Transverse colon (tissue), 4 donors: ENCODE results near the gene USP28. TPM values are rescaled to one million over a fixed set of nuclear protein-coding genes. Genes with fewer than 3 reads are reported as not detected.

Source experiments
- DNase-seq: peaks from one replicate; pipeline ENCODE4 v3.0.0-alpha.2; 2019
- H3K27ac ChIP-seq, 4 donors: fragments of 200-600 bp; sonication (generic); 2 replicates each; pipeline ENCODE4 v1.5.1; 2016 to 2018; ENCODE audit warnings: inconsistent platforms in 4 of 4
- H3K27me3 ChIP-seq: fragments of 200-600 bp; sonication (generic); 2 replicates; pipeline ENCODE4 v1.5.1; 2017; ENCODE audit warnings: inconsistent platforms
- H3K36me3 ChIP-seq, 4 donors: fragments of 200-600 bp; sonication (generic); 2 replicates each; pipeline ENCODE4 v1.5.1; 2017 to 2019; ENCODE audit warnings: inconsistent platforms in 4 of 4
- H3K4me1 ChIP-seq, 4 donors: fragments of 200-600 bp; sonication (generic); 2 replicates each; pipeline ENCODE4 v1.5.1; 2017 to 2020; ENCODE audit warnings: inconsistent platforms in 4 of 4
- H3K4me3 ChIP-seq, 4 donors: fragments of 200-600 bp; sonication (generic); 1 replicate in 1 of 4; 2 replicates in 3 of 4; pipeline versions ENCODE4 v1.5.1 to v1.6.1; 2017 to 2019; ENCODE audit warnings: inconsistent platforms in 4 of 4
- H3K9me3 ChIP-seq, 2 donors: fragments of 200-600 bp; sonication (generic); 2 replicates each; pipeline ENCODE4 v1.5.1; 2017 to 2019; ENCODE audit warnings: inconsistent platforms in 2 of 2
- EP300 ChIP-seq: sonication (generic); formaldehyde crosslinking; IDR thresholded peaks from one replicate; pipeline ENCODE4 v1.6.1; 2017; ENCODE audit warnings: antibody characterized with exemption, low read depth
- POLR2A ChIP-seq: fragments of 450-650 bp; IDR thresholded peaks from one replicate; pipeline ENCODE4 v1.6.1; 2016; ENCODE audit warnings: antibody characterized with exemption, mild to moderate bottlenecking, moderate library complexity
- POLR2AphosphoS5 ChIP-seq, 3 donors: sonication (generic); formaldehyde crosslinking; IDR thresholded peaks; one replicate each; pipeline ENCODE4 v1.6.1; 2016; ENCODE audit warnings: antibody characterized with exemption in 3 of 3
- WGBS, 2 donors: methylation state at CpG; one replicate each; pipeline ENCODE4 v1.1.5; 2018; ENCODE audit warnings: low coverage in 1 of 2; 5-methylcytosine and 5-hydroxymethylcytosine counted together
- in situ Hi-C, 4 donors: fragments of 200-750 bp; cut with MboI; loops; one replicate each; pipeline versions ENCODE4 v1.15.0 to v1.15.1; 2017; ENCODE audit warnings: low sequenced_read_pairs in 3 of 4, low pct_ligation_motif_present in 1 of 4, low pct_unique_long_range_greater_than_20kb in 1 of 4
- intact Hi-C: fragments of 100-400 bp; cut with DNase I; formaldehyde crosslinking; loops from one replicate; pipeline ENCODE4 v1.15.1; 2023; ENCODE audit warnings: low total_unique reads
- total RNA-seq, 4 donors: library from RNA; depleted of rRNA; stranded (reverse); fragments of >200 nt; gene quantifications; one replicate each; pipeline ENCODE4 v1.1.0, GENCODE V29; 2016
- TF ChIP-seq, protein P1 (sequence below), 5 experiments: fragments of 200-600 bp in 3 of 5; fragments of 450-650 bp in 2 of 5; sonication (generic) in 3 of 5; IDR thresholded peaks; 1 replicate in 2 of 5; 2 replicates in 3 of 5; pipeline ENCODE4 v1.5.1; 2016 to 2017; ENCODE audit warnings: antibody characterized with exemption in 5 of 5, inconsistent platforms in 3 of 5, mild to moderate bottlenecking in 2 of 5, moderate library complexity in 1 of 5

USP28 gene
- total RNA-seq, 4 donors from 2014 or later, result 10.1 to 28.3 (median 19.0) TPM

DNA sequence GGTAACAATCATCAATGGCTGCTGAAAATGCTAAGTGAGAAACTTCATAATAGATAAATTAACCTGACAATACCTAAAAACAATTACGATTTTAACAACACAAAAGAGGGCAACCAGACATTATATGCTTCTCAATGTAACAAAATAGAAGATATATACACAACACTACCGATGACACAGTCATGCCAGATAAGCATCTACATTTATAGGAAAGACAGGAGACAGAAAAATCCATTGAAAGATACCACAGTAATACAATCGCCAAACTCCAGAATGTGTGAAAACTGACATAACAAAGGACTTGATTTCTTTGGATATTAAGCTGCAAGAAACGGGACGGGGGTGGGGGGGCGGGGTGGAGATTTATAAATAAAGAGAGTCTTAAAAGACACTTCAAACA, 28.3 kb downstream of the USP28 start:
- 91 to 93% methylated on average over 3 to 6 of the region's 6 CpGs for WGBS, 2 donors
- H3K27ac ChIP-seq, result no peak overlapping the region
- no peaks in the 10 kb centered on the region for H3K27me3 ChIP-seq
- TF ChIP-seq POLR2AphosphoS5 (IDR thresholded peaks at IDR 0.05), result no peak
- TF ChIP-seq, protein P1, sequence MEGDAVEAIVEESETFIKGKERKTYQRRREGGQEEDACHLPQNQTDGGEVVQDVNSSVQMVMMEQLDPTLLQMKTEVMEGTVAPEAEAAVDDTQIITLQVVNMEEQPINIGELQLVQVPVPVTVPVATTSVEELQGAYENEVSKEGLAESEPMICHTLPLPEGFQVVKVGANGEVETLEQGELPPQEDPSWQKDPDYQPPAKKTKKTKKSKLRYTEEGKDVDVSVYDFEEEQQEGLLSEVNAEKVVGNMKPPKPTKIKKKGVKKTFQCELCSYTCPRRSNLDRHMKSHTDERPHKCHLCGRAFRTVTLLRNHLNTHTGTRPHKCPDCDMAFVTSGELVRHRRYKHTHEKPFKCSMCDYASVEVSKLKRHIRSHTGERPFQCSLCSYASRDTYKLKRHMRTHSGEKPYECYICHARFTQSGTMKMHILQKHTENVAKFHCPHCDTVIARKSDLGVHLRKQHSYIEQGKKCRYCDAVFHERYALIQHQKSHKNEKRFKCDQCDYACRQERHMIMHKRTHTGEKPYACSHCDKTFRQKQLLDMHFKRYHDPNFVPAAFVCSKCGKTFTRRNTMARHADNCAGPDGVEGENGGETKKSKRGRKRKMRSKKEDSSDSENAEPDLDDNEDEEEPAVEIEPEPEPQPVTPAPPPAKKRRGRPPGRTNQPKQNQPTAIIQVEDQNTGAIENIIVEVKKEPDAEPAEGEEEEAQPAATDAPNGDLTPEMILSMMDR (IDR thresholded peaks at IDR 0.05), result no peak
- no peak for TF ChIP-seq POLR2A
- no peak for TF ChIP-seq EP300
- DNase-seq, result no peak
- no peak overlapping the region for H3K4me3 ChIP-seq
- in situ Hi-C loops (no loop called here), intact Hi-C loops (no loop called here)
- peaks cover 0 to 3% (median 0%) of the 10 kb centered on the region in 4 donors for H3K4me1 ChIP-seq
- H3K36me3 ChIP-seq, result peaks cover 0 to 11% (median 3%) of the 10 kb centered on the region in 4 donors
- no peaks in the 10 kb centered on the region for H3K9me3 ChIP-seq

DNA sequence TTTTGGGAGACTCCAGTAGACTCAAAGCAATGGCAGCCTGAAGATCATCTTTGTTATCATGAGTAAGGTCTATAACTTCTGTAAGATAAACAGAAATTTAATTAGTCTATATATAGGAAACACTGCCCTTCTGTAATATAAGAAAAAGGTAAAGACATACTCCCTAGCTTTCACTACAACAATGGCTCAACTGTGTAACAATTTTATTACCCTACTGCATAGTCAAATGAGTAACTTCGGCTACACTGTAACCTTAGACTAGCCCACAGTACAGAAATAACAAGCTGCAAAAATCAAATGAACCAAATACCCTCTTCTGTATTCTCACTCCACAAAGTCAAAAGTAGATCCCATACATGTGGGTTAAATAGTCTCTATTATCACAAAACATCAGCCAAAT, 33.7 kb downstream of the USP28 start:
- H3K27ac ChIP-seq, result peak overlapping the region in 2 of 4 donors; percentile 3 to 7
- no peaks in the 10 kb centered on the region for H3K9me3 ChIP-seq
- TF ChIP-seq POLR2A (no peak), POLR2AphosphoS5 (IDR thresholded peaks at IDR 0.05) (no peak), EP300 (no peak)
- TF ChIP-seq, protein P1 (IDR thresholded peaks at IDR 0.05), result no peak
- in situ Hi-C loops, result no loop called here
- peaks cover 0 to 12% (median 0%) of the 10 kb centered on the region in 4 donors for H3K36me3 ChIP-seq
- H3K4me3 ChIP-seq, result no peak overlapping the region
- no peaks in the 10 kb centered on the region for H3K27me3 ChIP-seq
- 33 to 53% methylated on average over 1 of the region's 1 CpG for WGBS, 2 donors
- DNase-seq, result no peak
- intact Hi-C loops, result no loop called here
- peaks cover 0 to 4% (median 0%) of the 10 kb centered on the region in 4 donors for H3K4me1 ChIP-seq

DNA sequence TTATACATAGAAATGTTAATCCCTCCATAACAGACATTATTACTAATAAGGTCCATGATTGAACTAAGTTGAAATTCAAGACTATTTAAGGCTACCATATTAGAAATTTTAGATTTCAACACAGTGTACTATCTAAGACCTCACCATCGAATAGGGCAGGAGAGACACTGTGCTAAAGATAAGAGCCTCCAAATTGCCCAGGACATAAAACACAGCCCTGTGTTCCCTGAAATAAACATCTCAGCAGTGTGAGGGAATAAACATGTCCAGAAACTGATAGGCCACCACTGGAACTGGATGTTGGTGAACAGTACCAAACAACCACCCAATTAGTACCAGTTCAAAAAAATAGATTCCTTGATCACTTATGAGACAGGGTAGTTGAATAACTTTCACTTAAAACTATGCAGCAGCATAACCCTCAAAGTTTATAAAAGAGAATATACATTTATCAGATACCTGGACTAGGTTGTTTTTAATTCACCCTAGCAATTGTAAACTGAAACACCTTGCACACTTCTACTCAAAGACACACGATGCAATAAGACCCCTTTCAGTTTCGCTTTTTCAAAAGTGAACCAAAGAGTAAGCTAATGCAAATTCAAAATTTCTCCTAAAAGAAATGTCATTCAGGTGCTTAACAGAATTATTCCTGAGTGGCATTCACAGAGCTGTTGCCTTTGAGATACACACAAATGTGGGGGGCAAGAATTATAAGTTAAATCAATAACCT, 34.3 kb downstream of the USP28 start:
- Histone ChIP-seq H3K9me3 (no peaks in the 10 kb centered on the region), H3K36me3 (peaks cover 0 to 12% (median 0%) of the 10 kb centered on the region in 4 donors), H3K4me1 (peaks cover 0 to 4% (median 0%) of the 10 kb centered on the region in 4 donors), H3K27ac (peak overlapping the region in 2 of 4 donors; percentile 3 to 7), H3K4me3 (no peak overlapping the region), H3K27me3 (no peaks in the 10 kb centered on the region)
- intact Hi-C loops, result no loop called here
- in situ Hi-C loops, result no loop called here
- no peak for TF ChIP-seq POLR2AphosphoS5 (IDR thresholded peaks at IDR 0.05)
- no peak for TF ChIP-seq EP300
- no peak for TF ChIP-seq POLR2A
- TF ChIP-seq, protein P1 (IDR thresholded peaks at IDR 0.05), result no peak
- no peak for DNase-seq
- WGBS, 2 donors, result 58 to 59% methylated on average over 3 of the region's 3 CpGs

DNA sequence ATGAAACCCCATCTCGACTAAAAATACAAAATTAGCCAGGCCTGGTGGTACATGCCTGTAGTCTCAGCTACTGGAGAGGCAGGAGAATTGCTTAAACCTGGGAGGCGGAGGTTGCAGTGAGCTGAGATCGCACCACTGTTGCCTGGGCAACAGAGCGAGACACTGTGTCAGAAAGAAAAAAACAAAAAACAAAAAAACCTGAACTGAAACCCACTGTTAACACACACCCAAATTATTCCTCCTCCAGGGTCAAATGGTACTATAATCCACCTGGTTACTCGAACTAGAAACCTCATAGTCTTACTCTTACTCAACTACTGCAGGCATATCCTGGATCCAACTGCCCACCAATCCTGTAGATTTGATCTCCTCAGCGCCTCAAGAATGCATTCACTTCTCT, 35.5 kb downstream of the USP28 start:
- Histone ChIP-seq H3K36me3 (peaks cover 0 to 12% (median 0%) of the 10 kb centered on the region in 4 donors), H3K4me1 (peaks cover 0 to 4% (median 0%) of the 10 kb centered on the region in 4 donors), H3K9me3 (no peaks in the 10 kb centered on the region), H3K27ac (no peak overlapping the region), H3K27me3 (no peaks in the 10 kb centered on the region), H3K4me3 (no peak overlapping the region)
- in situ Hi-C loops, result no loop called here
- intact Hi-C loops, result no loop called here
- peak; percentile 14 for DNase-seq
- TF ChIP-seq EP300 (no peak), POLR2A (no peak), POLR2AphosphoS5 (IDR thresholded peaks at IDR 0.05) (no peak)
- TF ChIP-seq, protein P1 (IDR thresholded peaks at IDR 0.05), result no peak
- WGBS, 2 donors, result 86 to 87% methylated on average over 5 to 6 of the region's 6 CpGs
